Thyroid gland (tissue), 4 donors: ENCODE measurements around the gene BCR. TPM values are rescaled to one million over a fixed set of nuclear protein-coding genes. Genes with fewer than 3 reads are reported as not detected.
A peak's percentile ranks its signal among the peaks of the same experiment; 100 is the strongest.

Experiments used
- DNase-seq, 2 donors: peaks; one replicate each; pipeline ENCODE4 v3.0.0-alpha.2; 2019
- H3K27ac ChIP-seq, 3 donors: fragments of 200-600 bp; sonication (generic); 1 replicate in 2 of 3; 2 replicates in 1 of 3; pipeline ENCODE4 v1.5.1; 2016 to 2019; ENCODE audit warnings: mild to moderate bottlenecking in 1 of 3, moderate library complexity in 1 of 3
- H3K27me3 ChIP-seq: fragments of 200-600 bp; sonication (generic); one replicate; pipeline ENCODE4 v1.5.1; 2019
- H3K36me3 ChIP-seq, 2 donors: fragments of 200-600 bp; sonication (generic); one replicate each; pipeline ENCODE4 v1.5.1; 2016 to 2019
- H3K4me1 ChIP-seq, 2 donors: fragments of 200-600 bp; sonication (generic); one replicate each; pipeline ENCODE4 v1.5.1; 2017 to 2019
- H3K4me3 ChIP-seq, 3 donors: fragments of 200-600 bp; sonication (generic); replicated peaks in 1 of 3; 1 replicate in 2 of 3; 2 replicates in 1 of 3; pipeline ENCODE4 v1.5.1; 2016; ENCODE audit warnings: mild to moderate bottlenecking in 1 of 3
- H3K9me3 ChIP-seq: fragments of 200-600 bp; sonication (generic); one replicate; pipeline ENCODE4 v1.5.1; 2017
- CTCF ChIP-seq, 6 experiments: fragments of 200-600 bp in 3 of 6; fragments of 450-650 bp in 3 of 6; sonication (generic) in 3 of 6; IDR thresholded peaks; one replicate each; pipeline ENCODE4 v1.5.1; 2016 to 2019; ENCODE audit warnings: antibody characterized with exemption in 6 of 6, mild to moderate bottlenecking in 2 of 6, inconsistent platforms in 1 of 6, moderate library complexity in 1 of 6
- POLR2A ChIP-seq, 2 donors: fragments of 450-650 bp; IDR thresholded peaks; one replicate each; pipeline ENCODE4 v1.6.1; 2017; ENCODE audit warnings: antibody characterized with exemption in 2 of 2, mild to moderate bottlenecking in 2 of 2, moderate library complexity in 1 of 2
- WGBS, 2 donors: methylation state at CpG; one replicate each; pipeline ENCODE4 v1.1.5; 2017; 5-methylcytosine and 5-hydroxymethylcytosine counted together
- intact Hi-C: fragments of 100-400 bp; cut with DNase I; formaldehyde crosslinking; loops from one replicate; pipeline ENCODE4 v1.15.1; 2023
- total RNA-seq, 4 donors: library from RNA; depleted of rRNA; stranded (reverse); fragments of >200 nt; gene quantifications; one replicate each; pipeline ENCODE4 v1.2.3, GENCODE V29; 2016

Gene BCR
- total RNA-seq, 4 donors from 2014 or later = 80.1 to 127 (median 87.7) TPM

- DNase-seq = no peak
- WGBS, 2 donors = 83 to 88% methylated on average over 2 to 6 of the region's 7 CpGs
- TF ChIP-seq POLR2A (IDR thresholded peaks at IDR 0.05) (no peak), CTCF (IDR thresholded peaks at IDR 0.05) (no peak)
- H3K4me1 ChIP-seq = peaks cover 57 to 85% of the 10 kb centered on the region in 2 donors
- no peaks in the 10 kb centered on the region for H3K9me3 ChIP-seq
- H3K36me3 ChIP-seq = no peaks in the 10 kb centered on the region
- no peaks in the 10 kb centered on the region for H3K27me3 ChIP-seq
- intact Hi-C loops = no loop called here
- peak overlapping the region in 2 of 3 donors; percentile 22 to 48 for H3K27ac ChIP-seq
- H3K4me3 ChIP-seq = no peak overlapping the region
Observed at GRCh38 chr22:23224846-23225245, 44.5 kb downstream of the BCR start.

GRCh38 chr22:23225337-23225723 is 45.0 kb downstream of the BCR start:
- TF ChIP-seq POLR2A (IDR thresholded peaks at IDR 0.05) (no peak), CTCF (IDR thresholded peaks at IDR 0.05) (no peak)
- peaks cover 53 to 85% of the 10 kb centered on the region in 2 donors for H3K4me1 ChIP-seq
- peak overlapping the region; percentile 22 to 48 (median 37) for H3K27ac ChIP-seq
- no peaks in the 10 kb centered on the region for H3K9me3 ChIP-seq
- 71 to 80% methylated on average over 9 to 10 of the region's 10 CpGs for WGBS, 2 donors
- DNase-seq = no peak
- H3K4me3 ChIP-seq = no peak overlapping the region
- no peaks in the 10 kb centered on the region for H3K27me3 ChIP-seq
- intact Hi-C loops = no loop called here
- no peaks in the 10 kb centered on the region for H3K36me3 ChIP-seq

GRCh38 chr22:23225724-23226496 is 45.6 kb downstream of the BCR start:
- no peak for TF ChIP-seq CTCF (IDR thresholded peaks at IDR 0.05)
- TF ChIP-seq POLR2A (IDR thresholded peaks at IDR 0.05) = no peak
- 10 to 11% methylated on average over 8 of the region's 8 CpGs for WGBS, 2 donors
- H3K4me1 ChIP-seq = peaks cover 53 to 85% of the 10 kb centered on the region in 2 donors
- DNase-seq = peak; percentile 63 to 69
- no peaks in the 10 kb centered on the region for H3K9me3 ChIP-seq
- peak overlapping the region; percentile 22 to 48 (median 37) for H3K27ac ChIP-seq
- intact Hi-C loops = no loop called here
- no peaks in the 10 kb centered on the region for H3K27me3 ChIP-seq
- H3K36me3 ChIP-seq = no peaks in the 10 kb centered on the region
- no peak overlapping the region for H3K4me3 ChIP-seq

GRCh38 chr22:23226497-23226850 is 46.2 kb downstream of the BCR start:
- H3K27me3 ChIP-seq = no peaks in the 10 kb centered on the region
- intact Hi-C loops = no loop called here
- no peaks in the 10 kb centered on the region for H3K36me3 ChIP-seq
- H3K4me1 ChIP-seq = peaks cover 53 to 85% of the 10 kb centered on the region in 2 donors
- H3K4me3 ChIP-seq = no peak overlapping the region
- TF ChIP-seq POLR2A (IDR thresholded peaks at IDR 0.05) (no peak), CTCF (IDR thresholded peaks at IDR 0.05) (no peak)
- H3K27ac ChIP-seq = peak overlapping the region; percentile 22 to 48 (median 37)
- H3K9me3 ChIP-seq = no peaks in the 10 kb centered on the region
- DNase-seq = no peak

GRCh38 chr22:23227380-23227779 is 47.1 kb downstream of the BCR start:
- intact Hi-C loops = no loop called here
- peak overlapping the region in 2 of 3 donors; percentile 22 to 48 for H3K27ac ChIP-seq
- no peaks in the 10 kb centered on the region for H3K36me3 ChIP-seq
- WGBS, 2 donors = 82 to 89% methylated on average over 1 of the region's 1 CpG
- TF ChIP-seq POLR2A (IDR thresholded peaks at IDR 0.05) (no peak), CTCF (IDR thresholded peaks at IDR 0.05) (no peak)
- no peak for DNase-seq
- H3K4me1 ChIP-seq = peaks cover 50 to 85% of the 10 kb centered on the region in 2 donors
- H3K9me3 ChIP-seq = no peaks in the 10 kb centered on the region
- no peaks in the 10 kb centered on the region for H3K27me3 ChIP-seq
- no peak overlapping the region for H3K4me3 ChIP-seq
